ENCODE measurements around the gene DAZAP1.
"Not testable (repeated sequence)": the region's sequence is repeated elsewhere in the genome, so short reads cannot be mapped to it uniquely, and the experiment has no call there.

Gene DAZAP1

GRCh38 chr19:1417681-1418495 is 10.5 kb downstream of the DAZAP1 start:
- FAIRE-seq (no peak), DNase-seq (ENCODE audit: insufficient read length, low spot score) (no peak)
- no peak for TF ChIP-seq POLR2A (IDR thresholded peaks at IDR 0.05; ENCODE audit: low read depth, low read length)

- FAIRE-seq: no peak
- no peak for TF ChIP-seq POLR2A (IDR thresholded peaks at IDR 0.05; ENCODE audit: low read depth, low read length)
- no peak for DNase-seq (ENCODE audit: insufficient read length, low spot score)
Measured at GRCh38 chr19:1418496-1418775, 11.1 kb downstream of the DAZAP1 start.

- DNase-seq (ENCODE audit: insufficient read length, low spot score): no peak
- no peak for TF ChIP-seq POLR2A (IDR thresholded peaks at IDR 0.05; ENCODE audit: low read depth, low read length)
Measured at GRCh38 chr19:1418951-1419738, 11.8 kb downstream of the DAZAP1 start.

GRCh38 chr19:1420085-1420484 is 12.7 kb downstream of the DAZAP1 start:
- FAIRE-seq; DNase-seq (ENCODE audit: insufficient read length, low spot score): not testable (repeated sequence)

More at GRCh38 chr19:1418951-1419738, 11.8 kb downstream of the DAZAP1 start:
- FAIRE-seq: no peak

- no peak for TF ChIP-seq POLR2A (IDR thresholded peaks at IDR 0.05; ENCODE audit: low read depth, low read length)
- FAIRE-seq: no peak
- DNase-seq (ENCODE audit: insufficient read length, low spot score): no peak
Measured at GRCh38 chr19:1420590-1420989, 13.2 kb downstream of the DAZAP1 start.

GRCh38 chr19:1421218-1421957 is 14.0 kb downstream of the DAZAP1 start:
- FAIRE-seq: no peak
- TF ChIP-seq POLR2A (IDR thresholded peaks at IDR 0.05; ENCODE audit: low read depth, low read length): no peak
- DNase-seq (ENCODE audit: insufficient read length, low spot score): no peak

- FAIRE-seq (no peak), DNase-seq (ENCODE audit: insufficient read length, low spot score) (no peak)
Measured at GRCh38 chr19:1421958-1422305, 14.5 kb downstream of the DAZAP1 start.

GRCh38 chr19:1422360-1422759 is 15.0 kb downstream of the DAZAP1 start:
- no peak for DNase-seq (ENCODE audit: insufficient read length, low spot score)
- TF ChIP-seq POLR2A (IDR thresholded peaks at IDR 0.05; ENCODE audit: low read depth, low read length): no peak
- no peak for FAIRE-seq

More at GRCh38 chr19:1421958-1422305, 14.5 kb downstream of the DAZAP1 start:
- TF ChIP-seq POLR2A (IDR thresholded peaks at IDR 0.05; ENCODE audit: low read depth, low read length): no peak

- no peak for DNase-seq (ENCODE audit: insufficient read length, low spot score)
- no peak for TF ChIP-seq POLR2A (IDR thresholded peaks at IDR 0.05; ENCODE audit: low read depth, low read length)
- no peak for FAIRE-seq
Measured at GRCh38 chr19:1422943-1423342, 15.6 kb downstream of the DAZAP1 start.

- no peak for TF ChIP-seq POLR2A (IDR thresholded peaks at IDR 0.05; ENCODE audit: low read depth, low read length)
- FAIRE-seq (no peak), DNase-seq (ENCODE audit: insufficient read length, low spot score) (no peak)
Measured at GRCh38 chr19:1423436-1424191, 16.2 kb downstream of the DAZAP1 start.

GRCh38 chr19:1424192-1424955 is 17.0 kb downstream of the DAZAP1 start:
- FAIRE-seq (no peak), DNase-seq (ENCODE audit: insufficient read length, low spot score) (no peak)
- no peak for TF ChIP-seq POLR2A (IDR thresholded peaks at IDR 0.05; ENCODE audit: low read depth, low read length)

- FAIRE-seq: no peak
- DNase-seq (ENCODE audit: insufficient read length, low spot score): no peak
- no peak for TF ChIP-seq POLR2A (IDR thresholded peaks at IDR 0.05; ENCODE audit: low read depth, low read length)
Measured at GRCh38 chr19:1425102-1425837, 17.9 kb downstream of the DAZAP1 start.

Data from H54 (cell line).